NCI-H1417 (cell line): ENCODE results near the gene ADCY2.

Source experiments
- DNase-seq, 3 experiments: peaks; one replicate each; lab custom pipeline; 2025; lab: John Stamatoyannopoulos, UW

Gene ADCY2

GRCh38 chr5:7395947-7396712 lies at the start of gene ADCY2:
TSS of gene ADCY2 (plus strand) at chr5:7396138. CDS start at chr5:7396297, 159 bp downstream.
- peak in 2 of 3 experiments; percentile 69 to 79 for DNase-seq

DNA sequence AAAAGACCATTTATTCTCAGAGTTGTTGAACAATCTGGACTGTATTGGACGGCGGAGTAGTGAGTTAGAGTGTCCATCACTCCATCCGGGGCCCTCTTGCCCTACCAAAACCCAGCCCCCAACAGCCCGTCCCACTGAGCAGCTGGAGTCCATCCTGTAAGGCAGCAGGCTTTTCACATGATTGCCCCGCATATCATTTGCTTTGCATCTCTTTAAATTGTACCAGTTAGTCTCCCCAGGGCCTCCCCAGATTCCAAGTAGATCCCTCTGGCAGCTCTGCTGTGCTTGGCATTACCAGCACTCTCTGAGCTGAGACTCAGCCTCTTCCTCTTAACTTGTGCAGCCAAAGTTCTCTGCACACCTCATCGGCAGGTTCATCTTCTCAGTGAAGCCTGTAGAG lies 48.6 kb upstream of the ADCY2 start:
- no peak for DNase-seq

DNA sequence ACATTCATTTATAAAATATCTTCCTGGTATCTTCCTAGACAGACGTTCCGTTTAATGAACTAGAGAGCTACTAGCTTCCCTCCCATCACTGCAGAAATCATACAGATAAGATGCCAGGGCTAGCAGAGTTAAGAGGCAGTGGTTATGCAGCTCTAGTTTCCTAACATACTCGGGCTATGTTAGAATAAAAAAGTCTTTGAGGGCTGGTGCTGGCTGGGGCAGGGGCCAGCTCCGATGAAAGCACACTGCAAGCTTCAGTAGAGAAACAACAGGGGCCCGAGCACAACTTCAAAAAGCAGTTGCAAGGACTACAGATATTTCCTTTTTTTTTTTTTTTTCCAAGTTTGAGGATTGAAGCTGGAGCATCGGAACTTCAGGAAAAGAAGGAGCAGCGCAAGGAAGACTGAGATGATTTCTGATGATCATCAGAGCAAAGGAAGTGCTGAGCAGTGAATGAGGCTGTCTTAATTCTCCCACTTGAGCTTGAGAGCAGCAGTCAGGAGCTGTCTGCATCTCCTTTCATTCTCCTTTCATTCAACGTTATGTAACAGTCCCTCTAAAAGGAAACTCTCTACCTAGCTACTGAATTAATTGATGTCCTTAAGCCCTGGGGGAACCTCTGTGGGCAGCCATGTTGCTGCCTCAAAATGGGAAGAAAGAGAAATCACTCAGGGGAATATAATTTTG lies 47.6 kb upstream of the ADCY2 start:
- DNase-seq, result peak in 2 of 3 experiments; percentile 33 to 62

GRCh38 chr5:7361593-7361992 lies 34.3 kb upstream of the ADCY2 start:
- no peak for DNase-seq

- DNase-seq, result no peak
These were observed 32.8 kb upstream of the ADCY2 start for GRCh38 chr5:7363067-7363677.

DNA sequence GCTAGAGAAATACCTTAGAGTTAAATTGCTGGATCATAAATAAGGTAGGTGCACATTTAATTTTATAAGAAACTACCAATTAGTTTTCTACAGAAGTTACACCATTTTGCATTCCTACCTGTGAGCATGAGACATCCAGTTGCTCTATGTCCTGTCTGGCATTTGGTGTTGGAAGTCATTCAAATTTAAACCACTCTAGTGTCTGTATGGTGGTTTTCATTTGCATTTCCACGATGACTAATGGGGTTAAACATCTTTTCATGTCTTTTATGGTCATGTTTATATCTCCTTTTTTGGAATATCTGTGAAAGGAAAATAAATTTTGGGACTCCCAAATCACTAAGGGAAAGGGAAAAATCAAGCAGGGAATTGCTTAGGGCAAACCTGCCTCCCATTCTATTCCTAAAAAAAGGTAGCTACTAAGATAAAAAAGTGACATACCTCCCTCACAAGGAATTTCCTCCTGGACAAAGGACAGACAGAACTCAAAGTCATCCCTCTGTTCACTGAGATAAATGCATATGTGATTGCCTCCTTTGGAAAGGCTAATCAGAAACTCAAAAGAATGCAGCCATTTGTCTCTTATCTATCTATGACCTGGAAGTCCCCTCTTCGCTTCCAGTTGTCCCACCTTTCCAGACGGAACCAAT lies 31.6 kb upstream of the ADCY2 start:
- no peak for DNase-seq

DNA sequence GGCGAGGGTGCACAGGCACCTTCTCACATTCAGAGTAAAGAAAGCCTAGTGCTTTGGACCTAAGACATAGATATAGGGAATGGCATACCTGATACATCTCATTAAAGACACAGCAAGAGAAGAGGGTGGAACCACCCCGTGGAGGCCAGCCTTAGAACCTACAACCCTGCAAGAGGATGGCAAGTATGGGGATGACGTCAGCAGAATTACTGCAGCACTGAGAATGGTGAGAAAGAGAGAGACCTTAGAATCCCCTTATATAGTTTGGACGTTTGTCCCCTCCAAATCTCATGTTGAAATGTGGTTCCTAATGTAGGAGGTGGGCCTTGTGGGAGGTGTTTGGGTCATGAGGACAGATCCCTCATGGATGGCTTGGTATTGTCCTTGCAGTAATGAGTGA lies 28.2 kb upstream of the ADCY2 start:
- DNase-seq, result no peak

GRCh38 chr5:7372399-7372798 lies 23.5 kb upstream of the ADCY2 start:
- no peak for DNase-seq

DNA sequence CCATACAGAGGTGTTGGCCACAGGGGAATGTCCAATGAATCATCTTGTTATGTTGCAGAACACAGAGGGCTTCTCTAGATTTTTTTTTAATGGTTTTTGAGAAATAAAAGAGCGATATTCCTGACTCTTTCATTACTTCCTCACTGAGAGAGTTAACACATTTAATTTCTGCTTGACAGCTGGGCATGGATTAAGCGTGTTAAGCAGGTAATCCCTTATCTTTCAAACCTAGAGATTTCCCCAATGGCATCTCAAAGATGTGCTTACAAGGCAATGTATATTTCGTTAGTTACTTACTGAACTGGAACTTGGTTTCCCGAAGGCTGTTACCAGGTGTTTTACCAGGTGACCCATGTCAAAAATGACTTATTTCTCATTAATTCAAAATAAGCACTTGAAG lies 21.8 kb upstream of the ADCY2 start:
- DNase-seq, result no peak

DNA sequence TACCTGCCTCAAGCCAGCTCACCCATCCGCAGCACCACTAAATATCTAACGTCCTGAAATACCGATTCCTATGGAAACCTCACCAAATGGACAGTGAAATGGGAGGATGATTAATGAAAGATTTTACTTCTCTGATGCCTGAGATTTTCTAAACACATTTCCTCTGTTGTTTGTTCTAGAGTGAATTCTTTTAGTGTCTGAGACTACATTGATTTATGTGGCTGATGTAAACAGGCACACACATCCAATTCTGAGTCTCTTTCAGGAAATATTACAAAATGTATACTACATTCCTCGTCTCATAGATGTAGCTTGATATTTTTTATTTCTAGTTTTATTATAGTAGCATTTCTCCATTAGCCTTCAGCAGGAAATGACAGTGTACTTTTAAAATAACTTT lies 20.5 kb upstream of the ADCY2 start:
- DNase-seq, result no peak

GRCh38 chr5:7376871-7377270 lies 19.1 kb upstream of the ADCY2 start:
- DNase-seq, result no peak

GRCh38 chr5:7377761-7378160 lies 18.2 kb upstream of the ADCY2 start:
- DNase-seq, result peak in 1 of 3 experiments; percentile 39

DNA sequence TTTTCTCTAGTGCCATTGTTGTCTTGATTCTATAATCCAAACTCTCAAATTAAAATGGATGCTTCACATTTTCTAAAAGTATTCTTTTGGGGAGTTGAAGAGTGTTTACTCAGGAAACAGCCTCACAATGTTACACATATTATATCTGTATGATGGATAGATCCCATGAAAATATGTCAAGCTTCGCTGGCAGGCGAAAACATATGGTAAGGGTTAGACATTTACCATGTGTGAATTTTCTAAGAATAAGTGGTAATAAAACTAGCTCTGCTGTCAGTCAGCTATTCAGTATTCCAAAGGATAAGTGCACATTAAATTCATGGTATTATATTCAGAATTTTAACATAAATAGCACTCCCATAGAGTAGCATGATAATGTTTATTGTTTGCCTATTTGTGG lies 13.3 kb upstream of the ADCY2 start:
- peak in 2 of 3 experiments; percentile 37 to 68 for DNase-seq

DNA sequence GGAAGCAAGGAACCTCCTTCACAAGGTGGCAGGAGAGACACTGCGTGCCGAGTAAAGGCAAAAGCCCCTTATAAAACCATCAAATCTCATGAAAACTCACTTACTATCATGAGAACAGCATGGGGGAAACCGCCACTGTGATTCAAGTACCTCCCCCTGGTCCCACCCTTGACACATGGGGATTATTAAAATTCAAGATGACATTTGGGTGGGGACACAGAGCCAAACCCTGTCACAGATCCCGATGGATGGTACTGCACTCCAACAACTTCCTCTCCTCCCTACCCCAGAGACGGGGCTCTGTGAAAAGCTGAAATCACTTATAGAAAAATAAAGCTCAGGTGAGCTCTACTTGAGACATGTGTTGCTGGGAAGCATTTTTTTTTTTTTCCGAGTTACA lies 10.3 kb upstream of the ADCY2 start:
- no peak for DNase-seq

DNA sequence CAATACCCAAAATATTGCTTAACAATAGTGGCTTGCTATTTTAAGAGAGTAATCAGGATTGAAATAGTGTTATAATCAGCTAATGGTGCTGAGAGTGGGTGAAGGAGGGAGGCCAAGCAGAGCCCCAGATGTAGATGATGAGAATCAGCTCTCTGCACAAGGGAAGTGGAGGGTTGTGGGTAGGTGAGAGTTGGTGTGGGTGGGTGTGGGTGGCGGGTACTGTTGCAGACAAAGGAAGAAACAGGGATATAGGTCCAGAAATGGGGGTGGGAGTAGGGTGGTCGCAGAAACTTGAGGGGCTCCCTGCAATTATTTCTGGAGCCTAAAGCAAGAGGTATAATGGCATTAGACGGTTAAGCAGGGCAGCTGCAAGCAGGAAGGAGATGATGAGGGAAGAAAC lies 7.4 kb upstream of the ADCY2 start:
- DNase-seq, result no peak

- peak in 2 of 3 experiments; percentile 26 to 37 for DNase-seq
These were observed 4.7 kb upstream of the ADCY2 start for GRCh38 chr5:7391215-7391614.

GRCh38 chr5:7391814-7392692 lies 3.9 kb upstream of the ADCY2 start:
- DNase-seq, result peak; percentile 51 to 82 (median 60)

- DNase-seq, result no peak
These were observed 3.3 kb upstream of the ADCY2 start for GRCh38 chr5:7392693-7393024.

- no peak for DNase-seq
These were observed 1.8 kb upstream of the ADCY2 start for GRCh38 chr5:7393921-7394799.

- DNase-seq, result no peak
These were observed 978 bp upstream of the ADCY2 start for GRCh38 chr5:7394889-7395431.
